HTR-8/SVneo (cell line): ENCODE results near the gene HS6ST2.
"Not testable (repeated sequence)": the region's sequence is repeated elsewhere in the genome, so short reads cannot be mapped to it uniquely, and the experiment has no call there.

Experiments used
- DNase-seq: peaks from one replicate; pipeline ENCODE4 v3.0.0; 2011; ENCODE audit warnings: low spot score, mixed read lengths; ENCODE audit not compliant: insufficient read length
- FAIRE-seq: peaks from 2 replicates; lab custom pipeline; 2011; peaks lifted over from hg19 to GRCh38; lab: Jason Lieb, UNC

HS6ST2 gene

GRCh38 chrX:132958091-132958703, at the start of gene HS6ST2:
Gene HS6ST2 (minus strand): TSS chrX:132958629.
- FAIRE-seq (no peak), DNase-seq (no peak)

GRCh38 chrX:133007458-133007857, 49.0 kb upstream of the HS6ST2 start:
- FAIRE-seq (no peak), DNase-seq (no peak)

GRCh38 chrX:133005616-133006015, 47.2 kb upstream of the HS6ST2 start:
- DNase-seq (no peak), FAIRE-seq (no peak)

GRCh38 chrX:133005042-133005441, 46.6 kb upstream of the HS6ST2 start:
- DNase-seq (no peak), FAIRE-seq (no peak)

- no peak for DNase-seq
- FAIRE-seq: no peak
Measured at GRCh38 chrX:132999209-132999608, 40.8 kb upstream of the HS6ST2 start.

- DNase-seq: no peak
- FAIRE-seq: no peak
Measured at GRCh38 chrX:132990835-132991234, 32.4 kb upstream of the HS6ST2 start.

- FAIRE-seq (no peak), DNase-seq (no peak)
Measured at GRCh38 chrX:132986556-132986955, 28.1 kb upstream of the HS6ST2 start.

- FAIRE-seq: no peak
- no peak for DNase-seq
Measured at GRCh38 chrX:132984058-132984650, 25.7 kb upstream of the HS6ST2 start.

GRCh38 chrX:132983496-132983895, 25.1 kb upstream of the HS6ST2 start:
- DNase-seq (no peak), FAIRE-seq (no peak)

GRCh38 chrX:132980035-132980434, 21.6 kb upstream of the HS6ST2 start:
- DNase-seq, FAIRE-seq: not testable (repeated sequence)

- no peak for FAIRE-seq
Measured at GRCh38 chrX:132968296-132968949, 10.0 kb upstream of the HS6ST2 start.

GRCh38 chrX:132967049-132967448, 8.6 kb upstream of the HS6ST2 start:
- DNase-seq: no peak

More at GRCh38 chrX:132968296-132968949, 10.0 kb upstream of the HS6ST2 start:
- DNase-seq: no peak

GRCh38 chrX:132965461-132965860, 7.0 kb upstream of the HS6ST2 start:
- no peak for FAIRE-seq
- DNase-seq: no peak

More at GRCh38 chrX:132967049-132967448, 8.6 kb upstream of the HS6ST2 start:
- FAIRE-seq: no peak

- FAIRE-seq (no peak), DNase-seq (no peak)
Measured at GRCh38 chrX:132961511-132961910, 3.1 kb upstream of the HS6ST2 start.

GRCh38 chrX:132957211-132958090, 978 bp downstream of the HS6ST2 start:
- no peak for DNase-seq
- no peak for FAIRE-seq

- FAIRE-seq (no peak), DNase-seq (no peak)
Measured at GRCh38 chrX:132956421-132957210, 1.8 kb downstream of the HS6ST2 start.

GRCh38 chrX:132955690-132956089, 2.7 kb downstream of the HS6ST2 start:
- DNase-seq: no peak
- no peak for FAIRE-seq

- DNase-seq (no peak), FAIRE-seq (no peak)
Measured at GRCh38 chrX:132954323-132954722, 4.1 kb downstream of the HS6ST2 start.

GRCh38 chrX:132953354-132953753, 5.1 kb downstream of the HS6ST2 start:
- no peak for DNase-seq
- no peak for FAIRE-seq
